22Rv1 (cell line): Measurements from ENCODE around the gene NT5DC3.

ENCODE experiments used
- H3K27ac ChIP-seq: fragments of 450-650 bp; 2 replicates; pipeline ENCODE4 v1.5.1; 2017
- ZFX ChIP-seq: fragments of 450-650 bp; IDR thresholded peaks from 2 replicates; pipeline ENCODE4 v1.6.1; 2017; ENCODE audit warnings: antibody characterized with exemption, borderline replicate concordance
- TF ChIP-seq, protein P1 (sequence below): fragments of 450-650 bp; IDR thresholded peaks from 2 replicates; pipeline ENCODE4 v1.5.1; 2017; ENCODE audit warnings: mild to moderate bottlenecking

The NT5DC3 gene

DNA sequence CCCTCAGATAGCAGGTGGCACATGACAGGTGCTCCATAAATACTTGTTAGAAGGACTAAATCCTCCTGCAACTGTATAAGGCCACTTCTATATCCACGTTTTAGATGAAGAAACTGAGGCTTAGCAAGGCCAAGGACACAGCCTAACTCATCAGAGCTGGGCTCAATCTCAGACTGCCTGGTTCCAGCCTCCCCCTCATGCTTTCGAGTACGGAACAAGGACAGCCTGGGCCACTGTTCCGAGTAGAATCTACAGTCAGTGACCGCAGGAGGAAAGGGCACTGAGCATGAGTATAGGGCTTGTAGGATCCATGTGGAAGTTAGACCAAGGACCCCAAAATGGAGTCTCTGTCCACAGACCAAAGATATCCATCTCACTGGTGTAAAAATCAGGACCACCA lies 84.6 kb downstream of the NT5DC3 start:
- TF ChIP-seq ZFX = no peak
- TF ChIP-seq, protein P1, sequence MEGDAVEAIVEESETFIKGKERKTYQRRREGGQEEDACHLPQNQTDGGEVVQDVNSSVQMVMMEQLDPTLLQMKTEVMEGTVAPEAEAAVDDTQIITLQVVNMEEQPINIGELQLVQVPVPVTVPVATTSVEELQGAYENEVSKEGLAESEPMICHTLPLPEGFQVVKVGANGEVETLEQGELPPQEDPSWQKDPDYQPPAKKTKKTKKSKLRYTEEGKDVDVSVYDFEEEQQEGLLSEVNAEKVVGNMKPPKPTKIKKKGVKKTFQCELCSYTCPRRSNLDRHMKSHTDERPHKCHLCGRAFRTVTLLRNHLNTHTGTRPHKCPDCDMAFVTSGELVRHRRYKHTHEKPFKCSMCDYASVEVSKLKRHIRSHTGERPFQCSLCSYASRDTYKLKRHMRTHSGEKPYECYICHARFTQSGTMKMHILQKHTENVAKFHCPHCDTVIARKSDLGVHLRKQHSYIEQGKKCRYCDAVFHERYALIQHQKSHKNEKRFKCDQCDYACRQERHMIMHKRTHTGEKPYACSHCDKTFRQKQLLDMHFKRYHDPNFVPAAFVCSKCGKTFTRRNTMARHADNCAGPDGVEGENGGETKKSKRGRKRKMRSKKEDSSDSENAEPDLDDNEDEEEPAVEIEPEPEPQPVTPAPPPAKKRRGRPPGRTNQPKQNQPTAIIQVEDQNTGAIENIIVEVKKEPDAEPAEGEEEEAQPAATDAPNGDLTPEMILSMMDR = no peak

DNA sequence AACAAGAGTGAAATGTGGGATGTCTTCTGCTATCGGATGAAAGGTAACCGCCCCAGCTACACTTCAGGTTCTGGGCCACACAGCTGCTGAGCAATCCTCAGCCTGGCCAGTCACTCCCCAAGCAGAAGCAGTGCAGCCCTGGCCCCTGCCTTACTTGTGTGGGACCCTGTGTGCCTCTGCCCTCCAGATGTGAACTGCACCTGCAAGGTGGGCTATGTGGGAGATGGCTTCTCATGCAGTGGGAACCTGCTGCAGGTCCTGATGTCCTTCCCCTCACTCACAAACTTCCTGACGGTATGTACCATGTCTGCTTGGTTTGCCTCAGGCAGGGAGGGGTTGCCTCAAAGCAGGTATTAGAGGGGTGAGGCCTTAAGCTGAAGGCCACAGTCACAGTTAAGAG lies 85.6 kb downstream of the NT5DC3 start:
- TF ChIP-seq, protein P1 = no peak
- no peak for TF ChIP-seq ZFX
- no peak overlapping the region for H3K27ac ChIP-seq

More for the DNA sequence above, 84.6 kb downstream of the NT5DC3 start:
- no peak overlapping the region for H3K27ac ChIP-seq

DNA sequence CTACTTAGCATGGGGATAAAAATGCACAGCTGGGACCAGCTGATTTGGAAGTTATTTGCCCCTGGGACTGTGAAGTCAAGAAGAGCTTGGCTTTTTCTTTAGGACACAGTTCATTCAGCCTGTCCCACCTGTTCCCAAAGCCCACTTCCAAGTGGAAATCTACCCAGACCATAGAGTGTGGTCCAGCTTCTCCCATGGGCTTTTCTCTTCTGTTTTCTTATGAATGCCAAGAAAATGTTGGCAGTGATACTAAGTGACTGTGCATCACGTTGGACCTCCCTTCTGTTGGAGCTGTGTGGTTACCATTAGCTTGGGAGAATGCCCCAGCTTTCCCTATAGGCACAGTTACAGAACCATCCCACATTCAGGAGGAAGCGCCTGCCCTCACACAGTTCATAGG lies 89.4 kb downstream of the NT5DC3 start:
- no peak for TF ChIP-seq ZFX
- TF ChIP-seq, protein P1 = no peak; the same call in 1 of the 2 replicates
- no peak overlapping the region for H3K27ac ChIP-seq

DNA sequence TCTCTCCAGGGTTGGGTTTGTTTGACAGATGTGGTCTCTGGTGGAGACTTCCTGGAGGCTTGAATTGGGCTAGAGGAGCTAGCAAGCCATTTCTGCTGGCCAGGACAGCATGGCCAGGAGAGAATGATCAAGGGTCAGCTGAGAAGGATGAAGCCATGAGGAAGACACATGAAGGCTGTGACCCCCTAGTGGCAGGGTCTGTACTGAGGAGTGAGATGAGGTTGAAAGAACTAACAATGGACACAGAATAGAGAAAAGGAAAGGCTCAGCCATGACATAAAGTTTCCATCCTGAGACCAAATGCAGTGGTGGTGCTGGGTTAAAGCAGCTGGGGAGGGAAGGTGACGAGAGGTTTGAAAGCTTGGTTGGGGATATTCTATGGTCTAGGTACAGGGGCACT lies 89.9 kb downstream of the NT5DC3 start:
- TF ChIP-seq, protein P1 = peak; percentile 15; the same call in 1 of the 2 replicates
- TF ChIP-seq ZFX = no peak
- H3K27ac ChIP-seq = no peak overlapping the region

DNA sequence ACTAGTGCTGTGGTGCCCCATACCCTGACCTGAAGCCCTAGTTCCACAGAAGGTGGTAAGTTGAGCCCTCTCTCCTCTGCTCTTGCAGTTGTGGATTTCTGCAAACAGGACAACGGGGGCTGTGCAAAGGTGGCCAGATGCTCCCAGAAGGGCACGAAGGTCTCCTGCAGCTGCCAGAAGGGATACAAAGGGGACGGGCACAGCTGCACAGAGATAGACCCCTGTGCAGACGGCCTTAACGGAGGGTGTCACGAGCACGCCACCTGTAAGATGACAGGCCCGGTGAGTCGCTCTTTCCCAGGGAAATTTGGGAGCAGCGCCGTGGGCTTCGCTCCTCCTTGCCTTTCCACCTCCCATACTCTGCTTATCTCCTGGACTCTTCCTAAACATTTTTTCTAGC lies 92.2 kb downstream of the NT5DC3 start:
- TF ChIP-seq, protein P1 = no peak
- no peak for TF ChIP-seq ZFX
- no peak overlapping the region for H3K27ac ChIP-seq

DNA sequence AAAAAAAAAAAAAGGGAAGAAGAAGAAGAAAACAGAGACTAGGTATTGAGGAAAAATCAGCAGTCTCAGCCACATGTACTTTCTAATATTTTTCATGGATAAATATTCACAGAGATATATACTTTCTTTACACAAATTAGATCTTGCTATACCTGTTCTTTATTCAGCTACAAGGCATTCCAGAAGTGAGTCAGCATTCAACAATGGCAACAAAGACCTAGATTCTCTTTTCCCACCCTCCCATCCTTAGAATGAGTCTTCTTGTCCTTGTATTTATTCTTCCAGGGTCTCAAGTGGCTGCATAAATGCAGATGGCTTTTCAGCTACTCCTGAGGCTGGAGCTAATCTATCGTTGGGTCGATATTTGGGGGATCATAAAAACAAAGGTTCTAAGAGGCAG lies 93.0 kb downstream of the NT5DC3 start:
- no peak overlapping the region for H3K27ac ChIP-seq
- TF ChIP-seq, protein P1 = no peak
- TF ChIP-seq ZFX = no peak

DNA sequence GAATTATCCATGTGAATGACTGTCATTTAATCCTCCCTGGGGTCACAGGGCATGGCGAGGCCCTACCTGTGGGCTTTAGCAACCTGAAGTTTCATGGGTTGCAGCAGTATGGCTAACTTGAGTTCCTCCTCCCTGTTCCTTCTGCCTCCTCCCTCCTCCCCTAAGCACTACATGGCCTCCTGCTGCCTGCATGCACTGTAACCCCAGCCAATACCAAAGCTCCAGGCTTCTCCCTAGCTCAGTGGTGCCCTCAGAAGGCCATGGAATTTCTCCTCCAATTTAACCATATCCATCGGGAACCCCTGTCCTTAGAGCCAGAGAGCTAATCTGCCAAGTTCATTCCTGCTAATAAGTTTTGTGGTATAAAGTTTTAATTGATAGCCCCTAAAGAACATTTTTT lies 95.1 kb downstream of the NT5DC3 start:
- TF ChIP-seq ZFX = no peak
- TF ChIP-seq, protein P1 = peak; percentile 14; the same call in 1 of the 2 replicates
- no peak overlapping the region for H3K27ac ChIP-seq
